HCT116 (cell line): Measurements from ENCODE around the gene CCDC102B. TPM values are rescaled to one million over a fixed set of nuclear protein-coding genes. Genes with fewer than 3 reads are reported as not detected.
"Not testable (repeated sequence)": the region's sequence is repeated elsewhere in the genome, so short reads cannot be mapped to it uniquely, and the experiment has no call there.

Experiments
- ATAC-seq: fragments of 200-7000 bp; cut with Tn5 transposase; 2 replicates; pipeline ENCODE4 v1.9.1; 2020; ENCODE audit warnings: mild to moderate bottlenecking, moderate library complexity
- BruUV-seq: library from RNA; stranded (reverse); fragments of 400-500 nt; replicated peaks from 2 replicates; lab custom pipeline; 2021; lab: Mats Ljungman, UMichigan
- CTCF ChIA-PET: fragments of 300-600 bp; sonication (Branson Sonifier 250); formaldehyde crosslinking; loops from one replicate; lab custom pipeline; 2021; ENCODE audit warnings: antibody characterized with exemption; lab: Charles Lee
- POLR2A ChIA-PET: fragments of 300-600, 350-600 bp; sonication (Branson Sonifier 250); formaldehyde crosslinking; loops from one replicate; lab custom pipeline; 2021; ENCODE audit warnings: antibody characterized with exemption; lab: Charles Lee
- RAD21 ChIA-PET, 2 experiments: fragments of 300-600 bp; sonication (Branson Sonifier 250); formaldehyde crosslinking; loops; one replicate each; lab custom pipeline; 2023; ENCODE audit warnings: low total read pairs in 2 of 2; ENCODE audit not compliant: uncharacterized antibody in 2 of 2, unreplicated experiment in 2 of 2, low non-redundant PET in 1 of 2; lab: Charles Lee
- DNase-seq: peaks from one replicate; pipeline ENCODE4 v3.0.0-alpha.2; 2010; ENCODE audit warnings: low read depth, low spot score
- H2AFZ ChIP-seq: fragments of 200-600 bp; shearing (Covaris generic), sonication (generic); 2 replicates; pipeline ENCODE4 v1.6.1; 2017; ENCODE audit warnings: low read depth, mixed run types, mixed read lengths, antibody characterized with exemption, low read length; ENCODE audit not compliant: poor library complexity, severe bottlenecking
- H3K27ac ChIP-seq: 2 replicates; pipeline ENCODE4 v1.5.1; 2012; ENCODE audit warnings: low read depth, low read length
- H3K27me3 ChIP-seq: fragments of 200-600 bp; sonication (generic); 2 replicates; pipeline ENCODE4 v1.6.1; 2016; ENCODE audit warnings: mixed run types, low read length, mixed read lengths; ENCODE audit not compliant: insufficient read depth
- H3K36me3 ChIP-seq, 2 experiments: fragments of 200-500 bp in 1 of 2; fragments of 200-600 bp in 1 of 2; sonication (Bioruptor generic) in 1 of 2; sonication (generic) in 1 of 2; 2 replicates each; pipeline versions ENCODE4 v1.5.1 to v1.6.1; 2014 to 2016; ENCODE audit warnings: low read length in 2 of 2, inconsistent platforms in 1 of 2, mixed read lengths in 1 of 2, mixed run types in 1 of 2; ENCODE audit not compliant: insufficient read depth in 2 of 2, control insufficient read depth in 1 of 2
- H3K4me1 ChIP-seq, 2 experiments: fragments of 200-600 bp in 1 of 2; sonication (generic) in 1 of 2; 2 replicates each; pipeline versions ENCODE4 v1.5.1 to v1.6.1; 2012 to 2017; ENCODE audit warnings: low read length in 2 of 2, inconsistent platforms in 1 of 2, mild to moderate bottlenecking in 1 of 2, mixed read lengths in 1 of 2, mixed run types in 1 of 2, moderate library complexity in 1 of 2; ENCODE audit not compliant: insufficient read depth in 2 of 2, control insufficient read depth in 1 of 2
- H3K4me2 ChIP-seq: fragments of 200-600 bp; sonication (generic); 2 replicates; pipeline ENCODE4 v1.6.1; 2017; ENCODE audit warnings: mixed run types, low read length, mixed read lengths
- H3K4me3 ChIP-seq, 2 experiments: fragments of 200-600 bp in 1 of 2; sonication (generic) in 1 of 2; replicated peaks in 1 of 2; 2 replicates each; pipeline ENCODE4 v1.5.1; 2011 to 2016; ENCODE audit warnings: low read length in 2 of 2, control low read depth in 1 of 2, low read depth in 1 of 2, mild to moderate bottlenecking in 1 of 2, mixed read lengths in 1 of 2, mixed run types in 1 of 2
- H3K79me2 ChIP-seq: fragments of 200-600 bp; sonication (generic); 2 replicates; pipeline ENCODE4 v1.6.1; 2017; ENCODE audit warnings: mild to moderate bottlenecking, mixed run types, low read length, moderate library complexity, mixed read lengths; ENCODE audit not compliant: insufficient read depth
- H3K9ac ChIP-seq: fragments of 200-600 bp; sonication (generic); 2 replicates; pipeline ENCODE4 v1.6.1; 2016; ENCODE audit warnings: low read length, mixed read lengths
- H3K9me2 ChIP-seq: fragments of 200-600 bp; sonication (generic), shearing (Covaris generic); 2 replicates; pipeline ENCODE4 v1.6.1; 2017; ENCODE audit warnings: mixed run types, mild to moderate bottlenecking, moderate library complexity; ENCODE audit not compliant: insufficient read depth
- H3K9me3 ChIP-seq, 2 experiments: fragments of 200-500 bp in 1 of 2; fragments of 200-600 bp in 1 of 2; sonication (Bioruptor generic) in 1 of 2; sonication (generic) in 1 of 2; 2 replicates each; pipeline ENCODE4 v1.6.1; 2014 to 2017; ENCODE audit warnings: low read length in 2 of 2, mixed read lengths in 2 of 2, inconsistent platforms in 1 of 2, low read depth in 1 of 2, mild to moderate bottlenecking in 1 of 2, mixed run types in 1 of 2, moderate library complexity in 1 of 2; ENCODE audit not compliant: control insufficient read depth in 1 of 2, insufficient read depth in 1 of 2
- H4K20me1 ChIP-seq: fragments of 200-600 bp; sonication (generic), shearing (Covaris generic); 2 replicates; pipeline ENCODE4 v1.6.1; 2017; ENCODE audit warnings: mixed run types, mild to moderate bottlenecking, moderate library complexity; ENCODE audit not compliant: insufficient read depth
- CBX3 ChIP-seq: IDR thresholded peaks from 2 replicates; pipeline ENCODE4 v1.6.1; 2012; ENCODE audit warnings: low read depth
- CEBPB ChIP-seq: IDR thresholded peaks from 2 replicates; pipeline ENCODE4 v1.6.1; 2012; ENCODE audit warnings: low read depth
- CTCF ChIP-seq, 3 experiments: fragments of 200-600 bp in 1 of 3; sonication (generic) in 1 of 3; IDR thresholded peaks in 2 of 3; conservative IDR thresholded peaks in 1 of 3; 2 replicates each; pipeline ENCODE4 v1.5.1; 2012 to 2017; ENCODE audit warnings: low read depth in 2 of 3, low read length in 2 of 3, antibody characterized with exemption in 1 of 3, borderline replicate concordance in 1 of 3, control low read depth in 1 of 3, mild to moderate bottlenecking in 1 of 3, mixed read lengths in 1 of 3, mixed run types in 1 of 3, moderate library complexity in 1 of 3; ENCODE audit not compliant: insufficient read depth in 1 of 3
- EZH2 ChIP-seq: fragments of 200-600 bp; sonication (generic); IDR thresholded peaks from 2 replicates; pipeline ENCODE4 v1.6.1; 2017; ENCODE audit warnings: antibody characterized with exemption, mixed run types
- MAX ChIP-seq: IDR thresholded peaks from 2 replicates; pipeline ENCODE4 v1.6.1; 2012
- POLR2A ChIP-seq: IDR thresholded peaks from 2 replicates; pipeline ENCODE4 v1.7.0; 2011; ENCODE audit warnings: borderline replicate concordance; ENCODE audit not compliant: insufficient read depth, insufficient read length; ENCODE audit errors: extremely low read depth
- POLR2AphosphoS5 ChIP-seq: IDR thresholded peaks from 2 replicates; pipeline ENCODE4 v1.6.1; 2011; ENCODE audit warnings: mild to moderate bottlenecking, low read depth, low read length, moderate library complexity
- TCF7L2 ChIP-seq: IDR thresholded peaks from 2 replicates; pipeline ENCODE4 v1.7.0; 2011; ENCODE audit warnings: borderline replicate concordance, inconsistent platforms; ENCODE audit not compliant: insufficient read depth, insufficient read length; ENCODE audit errors: extremely low read depth
- YY1 ChIP-seq: IDR thresholded peaks from 2 replicates; pipeline ENCODE4 v1.6.1; 2011; ENCODE audit warnings: low read length, low read depth, moderate library complexity, mild to moderate bottlenecking; ENCODE audit not compliant: insufficient replicate concordance; ENCODE audit errors: extremely low read depth
- ZFX ChIP-seq: fragments of 450-650 bp; IDR thresholded peaks from 2 replicates; pipeline ENCODE4 v1.6.1; 2017
- ZNF274 ChIP-seq: fragments of 200-500 bp; sonication (Bioruptor generic); IDR thresholded peaks from 2 replicates; pipeline ENCODE4 v1.6.1; 2014; ENCODE audit warnings: mild to moderate bottlenecking, low read depth, low read length, inconsistent platforms
- intact Hi-C: fragments of 100-400 bp; cut with micrococcal nuclease; formaldehyde crosslinking; loops from 2 replicates; pipeline ENCODE4 v1.10.0; 2022
- total RNA-seq: library from RNA; stranded (reverse); gene quantifications from one replicate; pipeline ENCODE4 v1.2.1, GENCODE V29; 2021; ENCODE audit not compliant: unreplicated experiment

Gene CCDC102B
- total RNA-seq, 1 experiment from 2014 or later: 1.9 TPM

- Histone ChIP-seq H3K9me2 (no peaks in the 10 kb centered on the region), H3K27ac (no peak overlapping the region), H3K4me3 (no peak overlapping the region), H3K4me1 (no peaks in the 10 kb centered on the region), H3K79me2 (no peaks in the 10 kb centered on the region), H3K9ac (no peak overlapping the region), H3K36me3 (no peaks in the 10 kb centered on the region), H3K4me2 (no peak overlapping the region), H3K9me3 (no peaks in the 10 kb centered on the region), H2AFZ (no peak overlapping the region), H3K27me3 (no peaks in the 10 kb centered on the region), H4K20me1 (no peaks in the 10 kb centered on the region)
- TF ChIP-seq EZH2: no peak
- no peak for TF ChIP-seq POLR2A
- TF ChIP-seq YY1: no peak
- TF ChIP-seq TCF7L2: no peak
- ATAC-seq (no peak), DNase-seq (no peak)
- POLR2A ChIA-PET: no interaction called here
- BruUV-seq: no TSS peak
- RAD21 ChIA-PET: no interaction called here
- intact Hi-C loops: no loop called here
- CTCF ChIA-PET: no interaction called here
These were observed 14.4 kb upstream of the CCDC102B start for GRCh38 chr18:68783506-68783905.

DNA sequence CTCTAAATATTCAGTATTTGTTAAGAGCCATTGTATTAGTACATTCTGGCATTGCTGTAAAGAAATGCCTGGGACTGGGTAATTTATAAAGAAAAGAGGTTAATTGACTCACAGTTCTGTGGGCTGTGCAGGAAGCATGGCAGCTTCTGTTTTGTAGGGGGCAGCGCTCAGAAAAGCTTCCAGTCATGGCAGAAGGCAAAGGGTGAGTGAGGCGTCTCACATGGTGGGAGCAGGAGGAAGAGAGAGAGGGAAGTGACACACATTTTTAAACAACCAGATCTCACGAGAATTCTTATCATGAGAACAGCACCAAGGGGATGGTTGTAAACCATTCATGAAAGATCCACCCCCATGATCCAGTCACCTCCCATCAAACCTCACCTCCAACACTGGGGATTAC, 13.8 kb upstream of the CCDC102B start:
- intact Hi-C loops: no loop called here
- Histone ChIP-seq H3K27ac (no peak overlapping the region), H4K20me1 (no peaks in the 10 kb centered on the region), H3K4me3 (no peak overlapping the region), H3K4me1 (no peaks in the 10 kb centered on the region), H3K9me3 (no peaks in the 10 kb centered on the region), H3K9ac (no peak overlapping the region), H3K79me2 (no peaks in the 10 kb centered on the region), H3K27me3 (no peaks in the 10 kb centered on the region), H3K36me3 (no peaks in the 10 kb centered on the region), H3K9me2 (no peaks in the 10 kb centered on the region), H2AFZ (no peak overlapping the region), H3K4me2 (no peak overlapping the region)
- CTCF ChIA-PET: no interaction called here
- DNase-seq (no peak), ATAC-seq (no peak)
- BruUV-seq: no TSS peak
- RAD21 ChIA-PET: no interaction called here
- no peak for TF ChIP-seq POLR2AphosphoS5
- no peak for TF ChIP-seq CBX3
- no peak for TF ChIP-seq MAX
- no peak for TF ChIP-seq ZFX
- TF ChIP-seq YY1: no peak
- no peak for TF ChIP-seq CTCF (IDR thresholded peaks at IDR 0.05 in 2 of 3, conservative IDR thresholded peaks at IDR 0.05 in 1 of 3; ENCODE audit: borderline replicate concordance in 1 of 3, insufficient read depth in 1 of 3, low read depth in 2 of 3, low read length in 2 of 3)
- TF ChIP-seq ZNF274: no peak
- TF ChIP-seq CEBPB: no peak
- POLR2A ChIA-PET: no interaction called here

DNA sequence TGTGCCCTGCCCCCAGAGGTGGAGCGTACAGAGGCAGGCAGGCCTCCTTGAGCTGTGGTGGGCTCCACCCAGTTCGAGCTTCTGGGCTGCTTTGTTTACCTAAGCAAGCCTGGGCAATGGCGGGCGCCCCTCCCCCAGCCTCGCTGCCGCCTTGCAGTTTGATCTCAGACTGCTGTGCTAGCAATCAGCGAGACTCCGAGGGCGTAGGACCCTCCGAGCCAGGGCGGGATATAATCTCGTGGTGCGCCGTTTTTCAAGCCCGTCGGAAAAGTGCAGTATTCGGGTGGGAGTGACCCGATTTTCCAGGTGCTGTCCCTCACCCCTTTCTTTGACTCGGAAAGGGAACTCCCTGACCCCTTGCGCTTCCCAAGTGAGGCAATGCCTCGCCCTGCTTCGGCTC, 7.6 kb upstream of the CCDC102B start:
- H3K4me3 ChIP-seq, H3K9me3 ChIP-seq, H3K9ac ChIP-seq, CTCF ChIA-PET, H3K27me3 ChIP-seq, H3K4me1 ChIP-seq, DNase-seq, H3K79me2 ChIP-seq, BruUV-seq, H3K36me3 ChIP-seq, H2AFZ ChIP-seq, H3K4me2 ChIP-seq, POLR2A ChIA-PET, H4K20me1 ChIP-seq, H3K27ac ChIP-seq, H3K9me2 ChIP-seq, ATAC-seq, RAD21 ChIA-PET, intact Hi-C loops: not testable (repeated sequence)
